HG02884 (cell line): ENCODE measurements around the gene RPS15.

Experiments used
- ATAC-seq: cut with Tn5 transposase; IDR thresholded peaks from one replicate; pipeline ENCODE4 v1.9.1; 2021; ENCODE audit warnings: mild to moderate bottlenecking, moderate library complexity; ENCODE audit not compliant: unreplicated experiment

The RPS15 gene

DNA sequence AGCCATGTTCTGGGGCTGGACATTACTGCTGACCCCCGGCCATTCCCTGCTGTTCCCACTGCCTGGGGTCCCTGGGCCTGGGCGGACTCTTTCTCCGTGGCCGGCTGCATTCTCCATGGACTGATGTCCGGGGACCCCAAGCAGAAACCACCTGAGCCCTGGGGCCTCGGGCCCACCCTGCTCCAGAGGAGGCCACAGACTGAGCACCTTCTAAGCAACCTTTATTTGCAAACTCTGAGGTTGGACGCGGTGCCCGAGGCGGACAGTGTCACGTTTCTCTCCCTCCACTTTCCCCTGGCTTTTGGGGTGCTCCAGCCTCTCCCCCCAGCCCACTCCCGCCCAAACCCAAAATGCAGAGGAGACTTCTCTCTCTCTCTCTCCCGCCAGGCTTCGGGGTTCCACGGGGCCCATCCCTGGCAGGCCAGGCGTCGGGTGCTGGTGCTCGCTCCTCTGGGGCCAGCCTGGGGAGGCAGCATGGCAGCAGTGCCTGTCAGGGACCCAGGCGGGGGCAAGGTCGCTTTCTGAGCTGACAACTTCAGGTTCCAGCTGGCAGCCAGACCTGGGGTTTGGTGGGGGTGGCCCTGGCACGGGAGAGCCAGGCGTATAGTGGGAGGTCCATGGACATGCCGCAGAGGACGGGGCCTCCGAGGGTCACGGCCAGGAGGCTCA lies 43.2 kb downstream of the RPS15 start:
- ATAC-seq, result no peak

- ATAC-seq, result no peak
Observed at GRCh38 chr19:1481893-1482360, 43.7 kb downstream of the RPS15 start.

DNA sequence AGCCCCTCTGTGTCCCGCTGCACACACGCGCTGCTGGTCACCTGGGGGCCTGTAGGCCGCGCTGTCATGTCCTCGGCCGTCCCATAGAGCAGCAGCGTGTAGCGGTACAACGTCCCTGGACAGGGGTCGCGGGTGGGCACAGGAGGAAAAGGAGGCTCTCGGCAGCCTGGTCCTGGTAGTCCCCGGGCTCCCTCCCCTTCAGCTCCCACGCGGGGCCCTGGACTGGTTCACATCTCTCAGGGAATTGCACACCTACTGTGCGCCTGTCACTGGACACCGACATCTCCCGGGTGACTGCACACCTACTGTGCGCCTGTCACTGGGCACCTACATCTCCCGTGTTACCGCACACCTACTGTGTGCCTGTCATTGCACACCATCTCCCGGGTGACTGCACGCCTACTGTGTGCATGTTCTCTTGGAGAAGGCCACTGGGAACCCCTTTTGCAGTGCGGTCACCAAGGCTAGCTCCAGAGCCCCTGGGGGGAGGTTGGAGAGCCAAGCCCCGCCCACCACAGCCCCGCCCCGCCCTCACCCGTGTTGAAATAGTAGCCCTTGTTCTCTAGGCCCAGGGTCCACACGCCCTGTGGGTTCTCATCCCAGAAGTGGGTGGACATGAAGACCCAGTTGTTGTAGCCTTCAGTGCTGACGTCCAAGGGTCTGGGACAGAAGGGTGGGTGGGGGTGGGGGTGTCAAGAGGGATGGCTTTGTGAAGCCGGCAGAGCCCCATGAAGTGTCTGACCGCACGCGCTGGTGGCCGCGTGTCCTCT lies 44.4 kb downstream of the RPS15 start:
- ATAC-seq, result no peak

DNA sequence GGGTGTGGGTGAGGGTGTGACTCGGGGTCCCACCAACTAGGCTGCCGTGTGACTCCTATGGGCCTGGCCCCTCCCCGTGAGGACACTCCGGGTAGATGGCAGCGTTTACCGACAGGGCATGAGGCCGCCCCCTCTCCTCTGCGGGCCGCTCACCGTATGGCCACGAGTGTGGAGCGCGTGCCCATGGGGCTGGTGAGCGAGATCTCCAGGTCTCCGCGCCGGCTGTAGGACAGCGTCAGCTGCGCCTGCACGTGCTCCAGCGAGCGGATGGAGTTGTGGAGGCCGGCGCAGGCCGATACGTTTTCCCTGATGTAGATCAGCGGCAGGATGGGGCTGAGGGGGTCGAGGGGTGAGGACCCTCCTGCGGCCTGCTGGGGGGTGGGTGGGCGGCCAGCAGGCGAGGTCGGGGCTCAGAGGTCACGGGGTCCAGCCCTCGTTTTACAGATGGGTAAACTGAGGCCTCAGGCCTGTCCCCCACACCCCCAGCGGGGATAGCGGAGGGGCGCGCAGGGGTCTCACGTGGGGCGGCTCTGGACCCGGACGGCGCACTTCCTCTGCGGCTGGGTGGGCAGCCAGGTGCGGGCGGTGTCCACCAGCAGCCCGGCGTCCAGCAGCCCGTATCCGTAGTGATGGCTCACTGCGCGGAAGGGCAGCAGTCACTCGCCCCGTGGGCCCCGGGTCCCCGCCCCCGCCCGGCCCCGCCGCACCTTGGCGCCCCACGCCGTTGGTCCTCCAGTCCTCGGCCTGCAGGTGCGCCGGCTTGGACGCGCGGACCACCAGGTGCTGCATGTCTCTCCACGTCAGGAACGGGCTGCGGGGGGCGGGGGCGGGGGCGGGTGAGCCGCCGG lies 45.2 kb downstream of the RPS15 start:
- ATAC-seq, result no peak

DNA sequence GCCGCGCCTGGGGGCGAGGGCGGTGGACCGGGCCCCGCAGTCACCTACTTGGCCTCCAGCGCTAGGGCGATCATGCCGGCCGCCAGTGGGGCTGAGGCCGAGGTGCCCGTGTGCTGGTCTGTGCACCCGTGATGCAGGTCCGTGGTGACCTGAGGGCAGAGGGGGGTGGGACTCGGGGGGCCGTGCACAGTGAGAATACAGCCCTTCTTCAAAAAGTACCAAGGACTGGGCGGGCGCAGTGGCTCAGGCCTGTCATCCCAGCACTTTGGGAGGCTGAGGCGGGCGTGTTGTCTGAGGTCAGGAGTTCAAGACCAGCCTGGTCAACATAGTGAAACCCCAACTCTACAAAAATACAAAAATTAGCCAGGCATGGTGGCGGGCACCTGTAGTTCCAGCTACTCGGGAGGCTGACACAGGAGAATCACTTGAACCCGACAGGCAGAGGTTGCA lies 45.8 kb downstream of the RPS15 start:
- ATAC-seq, result no peak

- no peak for ATAC-seq
Observed at GRCh38 chr19:1486720-1487575, 48.8 kb downstream of the RPS15 start.

DNA sequence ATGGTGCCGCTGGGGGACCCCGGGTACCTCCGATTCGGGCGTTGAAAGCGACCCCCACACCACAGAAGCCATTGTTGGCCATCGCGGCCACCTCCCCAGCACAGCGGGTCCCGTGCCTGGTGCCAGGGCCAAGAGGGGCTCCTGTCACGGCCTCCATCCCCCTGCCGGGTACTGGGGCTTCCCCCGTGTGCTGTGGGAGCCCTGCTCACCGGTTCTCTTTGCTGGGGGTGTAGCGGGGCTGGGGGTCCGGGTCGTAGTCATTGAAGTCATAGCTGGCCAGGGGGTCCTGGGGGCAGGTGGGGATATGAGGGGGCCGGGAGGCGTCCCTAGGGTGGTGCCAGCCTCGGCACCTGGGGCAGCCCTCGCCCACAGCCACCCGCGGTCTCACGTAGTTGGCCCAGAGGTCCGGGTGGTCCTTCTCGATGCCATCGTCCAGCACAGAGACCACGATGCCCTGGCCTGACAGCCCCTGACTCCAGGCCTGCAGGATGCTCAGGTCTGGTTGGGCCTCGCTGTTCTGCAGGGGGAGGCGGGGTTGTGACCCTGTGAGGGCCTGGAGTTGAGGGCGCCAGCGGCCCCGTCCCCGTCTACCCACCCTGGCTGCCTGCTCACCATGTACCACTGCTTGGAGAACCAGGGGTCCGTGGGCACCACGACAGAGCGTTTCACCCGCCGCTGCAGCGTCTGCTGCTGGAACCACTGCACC lies 49.5 kb downstream of the RPS15 start:
- no peak for ATAC-seq

- ATAC-seq, result no peak
Observed at GRCh38 chr19:1488282-1488601, 50.0 kb downstream of the RPS15 start.

DNA sequence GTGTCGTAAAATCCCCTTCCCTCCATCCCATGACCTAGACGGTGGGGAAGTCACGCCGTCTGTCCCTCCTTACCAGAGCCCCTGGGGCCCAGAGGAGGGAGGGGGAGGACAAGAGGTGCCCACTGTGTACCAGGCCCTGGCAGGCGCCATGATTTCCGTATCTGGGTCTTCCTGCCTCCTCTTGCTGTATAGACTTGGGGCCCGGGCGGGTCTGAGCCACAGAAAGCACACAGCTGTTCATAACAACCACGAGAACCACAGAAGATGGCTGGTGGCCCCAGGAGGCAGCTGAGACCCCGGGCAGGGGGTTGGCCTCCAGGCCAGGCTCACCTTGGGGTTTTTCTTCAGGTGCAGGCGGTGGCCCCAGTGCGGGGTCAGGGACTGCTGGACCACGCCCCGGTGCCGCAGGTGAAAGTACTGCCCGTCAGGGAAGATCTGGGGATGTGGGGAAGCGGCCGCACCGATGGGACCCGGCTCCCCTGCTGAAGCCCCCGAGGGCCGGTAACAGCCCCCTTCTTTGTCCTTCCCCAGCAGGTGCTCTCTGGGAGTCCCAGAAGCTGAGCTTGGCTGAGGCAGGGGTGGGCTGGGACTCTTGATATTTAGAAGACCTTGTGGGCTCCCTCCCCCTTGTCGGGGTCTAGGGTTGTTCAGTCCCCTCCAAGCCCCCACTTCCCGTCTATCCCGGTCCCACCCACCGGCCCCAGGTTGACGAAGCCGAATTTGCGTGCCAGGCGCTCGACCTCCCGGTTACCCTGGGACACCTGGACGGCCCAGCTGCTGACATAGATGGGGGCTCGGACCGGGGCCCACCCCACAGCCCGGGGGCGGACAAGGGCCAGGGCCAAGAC lies 51.5 kb downstream of the RPS15 start:
- ATAC-seq, result no peak
